BLaER1 treated with 17β-estradiol and CSF1 and Interleukin-3, amounts not matched to agents 10 nM and 100 nM (cell line): ENCODE data around the gene ZNF497.
A peak's percentile ranks its signal among the peaks of the same experiment; 100 is the strongest.

ENCODE experiments used
- H3K27ac ChIP-seq, 11 experiments: shearing (Covaris generic); formaldehyde crosslinking; 2 replicates each; pipeline ENCODE4 v1.8.1; 2022
- H3K27me3 ChIP-seq, 11 experiments: shearing (Covaris generic); formaldehyde crosslinking; 2 replicates each; pipeline ENCODE4 v1.8.1; 2022
- H3K36me3 ChIP-seq, 11 experiments: shearing (Covaris generic); formaldehyde crosslinking; 2 replicates each; pipeline ENCODE4 v1.8.1; 2022
- H3K4me1 ChIP-seq, 10 experiments: shearing (Covaris generic); formaldehyde crosslinking; 2 replicates each; pipeline ENCODE4 v1.8.1; 2022
- H3K4me2 ChIP-seq, 11 experiments: shearing (Covaris generic); formaldehyde crosslinking; 2 replicates each; pipeline ENCODE4 v1.8.1; 2022
- H3K4me3 ChIP-seq, 10 experiments: shearing (Covaris generic); formaldehyde crosslinking; 2 replicates each; pipeline ENCODE4 v1.8.1; 2022
- H3K9ac ChIP-seq, 11 experiments: shearing (Covaris generic); formaldehyde crosslinking; 2 replicates each; pipeline ENCODE4 v1.8.1; 2022
- H3K9me3 ChIP-seq, 11 experiments: shearing (Covaris generic); formaldehyde crosslinking; replicated peaks in 1 of 11; 2 replicates each; pipeline ENCODE4 v1.8.1; 2022
- H4K20me1 ChIP-seq, 11 experiments: shearing (Covaris generic); formaldehyde crosslinking; 2 replicates each; pipeline ENCODE4 v1.8.1; 2022
- Cebpa-rat ChIP-seq, 11 experiments: shearing (Covaris generic); IDR thresholded peaks; 2 replicates each; pipeline ENCODE4 v1.8.1; 2022

ZNF497 gene

GRCh38 chr19:58396691-58397532 is 34.4 kb upstream of the ZNF497 start:
- no peak for TF ChIP-seq Cebpa-rat (IDR thresholded peaks at IDR 0.05)
- no peak overlapping the region for H3K4me2 ChIP-seq
- H3K36me3 ChIP-seq = peaks cover 36 to 54% (median 44%) of the 10 kb centered on the region in 11 experiments
- H3K27ac ChIP-seq = no peak overlapping the region
- no peaks in the 10 kb centered on the region for H3K9me3 ChIP-seq
- peaks cover 9 to 21% (median 11%) of the 10 kb centered on the region in 10 experiments for H3K4me1 ChIP-seq
- no peak overlapping the region for H3K9ac ChIP-seq
- no peak overlapping the region for H3K4me3 ChIP-seq
- H3K27me3 ChIP-seq = peaks cover 0 to 16% (median 7%) of the 10 kb centered on the region in 11 experiments; a peak in 12 of 22 replicates
- H4K20me1 ChIP-seq = peaks cover 30 to 64% (median 58%) of the 10 kb centered on the region in 11 experiments; a peak in 21 of 22 replicates

GRCh38 chr19:58395979-58396627 is 33.6 kb upstream of the ZNF497 start:
- no peak overlapping the region for H3K27ac ChIP-seq
- H3K4me2 ChIP-seq = no peak overlapping the region
- H3K4me1 ChIP-seq = peaks cover 7 to 27% (median 15%) of the 10 kb centered on the region in 10 experiments
- no peak overlapping the region for H3K9ac ChIP-seq
- H3K36me3 ChIP-seq = peaks cover 44 to 62% (median 52%) of the 10 kb centered on the region in 11 experiments
- H3K9me3 ChIP-seq = no peaks in the 10 kb centered on the region
- peaks cover 0 to 16% (median 7%) of the 10 kb centered on the region in 11 experiments; a peak in 12 of 22 replicates for H3K27me3 ChIP-seq
- H3K4me3 ChIP-seq = no peak overlapping the region
- TF ChIP-seq Cebpa-rat (IDR thresholded peaks at IDR 0.05) = no peak
- H4K20me1 ChIP-seq = peaks cover 38 to 72% (median 66%) of the 10 kb centered on the region in 11 experiments; a peak in 21 of 22 replicates

- H3K27me3 ChIP-seq = peaks cover 0 to 16% (median 7%) of the 10 kb centered on the region in 11 experiments; a peak in 12 of 22 replicates
- peaks cover 4 to 28% (median 16%) of the 10 kb centered on the region in 10 experiments for H3K4me1 ChIP-seq
- H4K20me1 ChIP-seq = peaks cover 44 to 79% (median 73%) of the 10 kb centered on the region in 11 experiments; a peak in 21 of 22 replicates
- TF ChIP-seq Cebpa-rat (IDR thresholded peaks at IDR 0.05) = no peak
- no peak within 1 kb of the TSS for H3K4me2 ChIP-seq
- no peak within 1 kb of the TSS for H3K27ac ChIP-seq
- no peaks in the 10 kb centered on the region for H3K9me3 ChIP-seq
- peaks cover 51 to 69% (median 59%) of the 10 kb centered on the region in 11 experiments for H3K36me3 ChIP-seq
- no peak within 1 kb of the TSS for H3K9ac ChIP-seq
- no peak within 1 kb of the TSS for H3K4me3 ChIP-seq
These were observed 32.8 kb upstream of the ZNF497 start, which contains the start of gene RNF225 for GRCh38 chr19:58395220-58395978. Gene RNF225 (plus strand): TSS chr19:58395656. CDS start chr19:58396090, 434 bp downstream.

- Histone ChIP-seq H3K27me3 (peaks cover 0 to 16% (median 7%) of the 10 kb centered on the region in 11 experiments; a peak in 12 of 22 replicates), H3K4me3 (no peak overlapping the region), H4K20me1 (peaks cover 50 to 85% (median 79%) of the 10 kb centered on the region in 11 experiments; a peak in 21 of 22 replicates), H3K9me3 (no peaks in the 10 kb centered on the region), H3K4me2 (no peak overlapping the region), H3K36me3 (peaks cover 57 to 75% (median 65%) of the 10 kb centered on the region in 11 experiments), H3K9ac (no peak overlapping the region), H3K4me1 (peaks cover 9 to 31% (median 20%) of the 10 kb centered on the region in 10 experiments), H3K27ac (no peak overlapping the region)
- TF ChIP-seq Cebpa-rat (IDR thresholded peaks at IDR 0.05) = no peak
These were observed 32.3 kb upstream of the ZNF497 start for GRCh38 chr19:58394821-58395219.

- no peak for TF ChIP-seq Cebpa-rat (IDR thresholded peaks at IDR 0.05)
- Histone ChIP-seq H3K9me3 (no peaks in the 10 kb centered on the region), H3K4me1 (peaks cover 18 to 41% (median 31%) of the 10 kb centered on the region in 10 experiments), H3K36me3 (peaks cover 68 to 86% (median 76%) of the 10 kb centered on the region in 11 experiments), H3K4me2 (no peak overlapping the region), H3K4me3 (no peak overlapping the region), H4K20me1 (peaks cover 58 to 96% (median 90%) of the 10 kb centered on the region in 11 experiments; a peak in 21 of 22 replicates), H3K27me3 (peaks cover 0 to 16% (median 7%) of the 10 kb centered on the region in 11 experiments; a peak in 12 of 22 replicates), H3K27ac (no peak overlapping the region), H3K9ac (0 out of 22 replicates have a peak overlapping the region, but pooled peaks of 1 of the 11 experiments have one; percentile 3)
These were observed 31.1 kb upstream of the ZNF497 start for GRCh38 chr19:58393725-58394033.

GRCh38 chr19:58392945-58393724 is 30.6 kb upstream of the ZNF497 start:
- peaks cover 60 to 100% (median 95%) of the 10 kb centered on the region in 11 experiments; a peak in 21 of 22 replicates for H4K20me1 ChIP-seq
- H3K27me3 ChIP-seq = peaks cover 0 to 16% (median 7%) of the 10 kb centered on the region in 11 experiments; a peak in 12 of 22 replicates
- H3K4me3 ChIP-seq = no peak overlapping the region
- H3K4me1 ChIP-seq = peaks cover 23 to 47% (median 36%) of the 10 kb centered on the region in 10 experiments
- H3K4me2 ChIP-seq = no peak overlapping the region
- H3K27ac ChIP-seq = no peak overlapping the region
- H3K9me3 ChIP-seq = no peaks in the 10 kb centered on the region
- peaks cover 73 to 92% (median 82%) of the 10 kb centered on the region in 11 experiments for H3K36me3 ChIP-seq
- no peak for TF ChIP-seq Cebpa-rat (IDR thresholded peaks at IDR 0.05)
- H3K9ac ChIP-seq = no peak overlapping the region; a peak in 2 of 22 replicates

GRCh38 chr19:58388175-58388526 is 25.6 kb upstream of the ZNF497 start:
- Histone ChIP-seq H3K4me2 (peak overlapping the region; percentile 88 to 99 (median 96)), H3K27ac (peak overlapping the region in 9 of 11 experiments; percentile 95 to 99 (median 97); a peak in 19 of 22 replicates), H3K36me3 (peaks cover 51 to 56% (median 54%) of the 10 kb centered on the region in 11 experiments), H3K4me1 (peaks cover 51 to 81% (median 68%) of the 10 kb centered on the region in 10 experiments), H3K4me3 (peak overlapping the region; percentile 80 to 96 (median 90)), H3K27me3 (no peaks in the 10 kb centered on the region), H3K9ac (peak overlapping the region; percentile 89 to 98 (median 95)), H3K9me3 (no peaks in the 10 kb centered on the region), H4K20me1 (peaks cover 46 to 60% (median 58%) of the 10 kb centered on the region in 11 experiments; a peak in 21 of 22 replicates)
- no peak for TF ChIP-seq Cebpa-rat (IDR thresholded peaks at IDR 0.05)
